KG1 (cell line): ENCODE measurements around the gene OGDH.
A peak's percentile ranks its signal among the peaks of the same experiment; 100 is the strongest.

Experiments
- DNase-seq: peaks from one replicate; lab custom pipeline; 2025; lab: John Stamatoyannopoulos, UW

Gene OGDH

GRCh38 chr7:44738051-44738723, 131.8 kb downstream of the OGDH start:
- no peak for DNase-seq

- no peak for DNase-seq
Measured at GRCh38 chr7:44738876-44739665, 132.6 kb downstream of the OGDH start.

GRCh38 chr7:44740055-44740454, 133.6 kb downstream of the OGDH start:
- no peak for DNase-seq

GRCh38 chr7:44743750-44744149, 137.3 kb downstream of the OGDH start:
- no peak for DNase-seq

- peak; percentile 60 for DNase-seq
Measured at GRCh38 chr7:44748045-44748947, 141.9 kb downstream of the OGDH start, which contains the start of gene ZMIZ2. ZMIZ2 (plus strand) TSS chr7:44748847; CDS start chr7:44756250, 7,403 bp downstream.

GRCh38 chr7:44748948-44749731, 142.7 kb downstream of the OGDH start:
- no peak for DNase-seq

GRCh38 chr7:44749992-44750391, 143.6 kb downstream of the OGDH start:
- no peak for DNase-seq

GRCh38 chr7:44750424-44750823, 144.0 kb downstream of the OGDH start:
- no peak for DNase-seq

GRCh38 chr7:44750921-44751571, 144.6 kb downstream of the OGDH start:
- no peak for DNase-seq

- DNase-seq, result no peak
Measured at GRCh38 chr7:44752822-44753221, 146.4 kb downstream of the OGDH start.

GRCh38 chr7:44754802-44755697, 148.6 kb downstream of the OGDH start:
- DNase-seq, result no peak

- DNase-seq, result no peak
Measured at GRCh38 chr7:44755698-44756627, 149.5 kb downstream of the OGDH start.

GRCh38 chr7:44756904-44757303, 150.5 kb downstream of the OGDH start:
- no peak for DNase-seq

GRCh38 chr7:44757311-44757710, 150.9 kb downstream of the OGDH start:
- DNase-seq, result no peak

- no peak for DNase-seq
Measured at GRCh38 chr7:44757739-44758138, 151.3 kb downstream of the OGDH start.
